GM12891 (cell line): ENCODE measurements around the gene COP1.

Experiments used
- PAX5 ChIP-seq: IDR thresholded peaks from 2 replicates; pipeline ENCODE4 v1.6.1; 2011; ENCODE audit warnings: low read length, moderate library complexity, mild to moderate bottlenecking; ENCODE audit not compliant: insufficient read depth, severe bottlenecking
- POLR2A ChIP-seq: IDR thresholded peaks from 2 replicates; pipeline ENCODE4 v1.6.1; 2011; ENCODE audit warnings: low read depth, low read length, control low read depth
- POLR2AphosphoS5 ChIP-seq: IDR thresholded peaks from 2 replicates; pipeline ENCODE4 v1.6.1; 2011; ENCODE audit warnings: low read depth, low read length, control low read depth
- POU2F2 ChIP-seq: IDR thresholded peaks from 2 replicates; pipeline ENCODE4 v1.6.1; 2011; ENCODE audit warnings: low read depth, mild to moderate bottlenecking, control low read depth, low read length, moderate library complexity
- SPI1 ChIP-seq: IDR thresholded peaks from 2 replicates; pipeline ENCODE4 v1.6.1; 2011; ENCODE audit warnings: low read depth, low read length, control low read depth
- TAF1 ChIP-seq: IDR thresholded peaks from 2 replicates; pipeline ENCODE4 v1.6.1; 2011; ENCODE audit warnings: low read depth, low read length, control low read depth

GRCh38 chr1:176022574-176022973, 184.5 kb downstream of the COP1 start:
- no peak for TF ChIP-seq TAF1
- no peak for TF ChIP-seq POLR2A
- no peak for TF ChIP-seq POLR2AphosphoS5
- TF ChIP-seq SPI1, result no peak
- TF ChIP-seq POU2F2, result no peak
- no peak for TF ChIP-seq PAX5
